D341Med (cell line): ENCODE measurements around the gene TTC3.
A peak's percentile ranks its signal among the peaks of the same experiment; 100 is the strongest.
"Not testable (repeated sequence)": the region's sequence is repeated elsewhere in the genome, so short reads cannot be mapped to it uniquely, and the experiment has no call there.

Experiments
- DNase-seq: peaks from one replicate; pipeline ENCODE4 v3.0.0; 2012; ENCODE audit warnings: low spot score

Gene TTC3

GRCh38 chr21:37093977-37094376, 20.9 kb downstream of the TTC3 start:
- no peak for DNase-seq

DNA sequence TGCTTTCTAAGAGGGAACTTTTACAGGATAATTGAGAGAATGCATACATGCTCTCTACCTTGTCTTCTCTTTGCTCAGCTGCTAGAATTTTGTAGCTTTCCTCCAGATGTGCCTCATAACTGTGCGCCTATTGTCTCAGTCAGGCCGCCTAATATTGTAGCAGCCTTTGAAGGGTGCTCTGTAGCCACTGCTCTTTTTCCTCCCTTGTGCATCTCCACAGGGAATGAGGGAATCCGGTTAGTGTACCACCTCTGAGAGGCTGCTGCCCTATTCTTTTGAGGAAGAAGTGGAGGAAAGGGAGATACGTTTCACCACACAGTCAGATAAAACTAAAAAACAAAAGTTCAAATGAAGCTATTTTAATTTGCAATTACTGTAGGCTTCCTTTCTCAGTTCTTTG, 22.8 kb downstream of the TTC3 start:
- no peak for DNase-seq

GRCh38 chr21:37098751-37099150, 25.7 kb downstream of the TTC3 start:
- DNase-seq: no peak

DNA sequence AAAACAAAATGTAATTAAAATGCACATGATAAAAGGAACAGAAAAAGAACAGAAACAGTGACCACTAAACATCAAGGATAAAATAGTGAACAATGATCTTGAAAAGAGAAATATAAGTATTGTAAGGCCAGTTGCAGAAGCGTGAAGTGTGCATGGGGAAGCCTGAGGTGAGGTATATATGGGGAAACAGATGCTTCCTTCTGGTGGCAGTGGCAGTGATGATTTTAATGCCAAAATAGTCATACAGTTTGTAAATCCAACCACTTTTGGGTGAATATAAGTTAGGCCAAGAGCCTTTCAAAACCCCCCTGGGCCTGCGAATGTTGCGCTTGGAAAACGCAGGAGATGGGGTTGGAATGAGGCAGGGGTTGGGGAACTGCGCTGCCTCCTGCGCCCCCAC, 27.3 kb downstream of the TTC3 start:
- no peak for DNase-seq

- DNase-seq: no peak
Measured at GRCh38 chr21:37101384-37101783, 28.3 kb downstream of the TTC3 start.

- not testable (repeated sequence) for DNase-seq
Measured at GRCh38 chr21:37102746-37103145, 29.7 kb downstream of the TTC3 start.

GRCh38 chr21:37106998-37107397, 33.9 kb downstream of the TTC3 start:
- DNase-seq: no peak

GRCh38 chr21:37111029-37111428, 38.0 kb downstream of the TTC3 start:
- DNase-seq: not testable (repeated sequence)

- not testable (repeated sequence) for DNase-seq
Measured at GRCh38 chr21:37114301-37114700, 41.2 kb downstream of the TTC3 start.

- DNase-seq: not testable (repeated sequence)
Measured at GRCh38 chr21:37116459-37116858, 43.4 kb downstream of the TTC3 start.

GRCh38 chr21:37117204-37117603, 44.1 kb downstream of the TTC3 start:
- no peak for DNase-seq

DNA sequence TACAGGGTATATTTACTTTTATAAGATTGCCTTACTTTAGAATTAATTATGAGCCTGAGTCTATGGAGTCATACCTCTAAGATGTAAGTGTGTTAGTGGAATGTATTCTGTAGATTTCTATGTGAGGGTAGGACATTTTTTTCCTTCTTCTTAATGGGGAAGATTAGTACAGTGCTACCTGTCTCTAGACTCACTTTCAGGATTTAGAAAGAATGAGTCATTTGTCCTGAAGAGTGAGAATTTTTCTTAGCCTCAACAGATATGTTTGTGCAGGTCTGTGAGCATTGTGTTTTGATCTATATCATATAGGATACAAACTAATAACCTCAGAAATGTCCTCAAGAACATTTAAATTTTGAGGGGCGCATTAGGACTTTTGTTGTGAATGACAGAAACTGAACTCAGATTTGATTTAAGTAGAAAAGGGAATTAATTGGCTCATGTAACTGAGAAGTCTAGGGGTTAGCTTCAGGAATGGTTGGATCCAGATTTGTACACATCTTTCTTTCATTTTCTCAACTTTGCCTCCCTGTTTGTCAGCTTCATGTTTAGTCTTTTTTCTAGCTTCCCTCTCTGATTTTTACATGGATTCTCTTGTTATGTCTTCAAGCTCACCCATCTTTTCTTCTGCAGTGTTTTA, 45.3 kb downstream of the TTC3 start:
- no peak for DNase-seq

GRCh38 chr21:37119421-37120218, 46.6 kb downstream of the TTC3 start:
- DNase-seq: peak; percentile 63

GRCh38 chr21:37128076-37128475, 55.0 kb downstream of the TTC3 start:
- no peak for DNase-seq

DNA sequence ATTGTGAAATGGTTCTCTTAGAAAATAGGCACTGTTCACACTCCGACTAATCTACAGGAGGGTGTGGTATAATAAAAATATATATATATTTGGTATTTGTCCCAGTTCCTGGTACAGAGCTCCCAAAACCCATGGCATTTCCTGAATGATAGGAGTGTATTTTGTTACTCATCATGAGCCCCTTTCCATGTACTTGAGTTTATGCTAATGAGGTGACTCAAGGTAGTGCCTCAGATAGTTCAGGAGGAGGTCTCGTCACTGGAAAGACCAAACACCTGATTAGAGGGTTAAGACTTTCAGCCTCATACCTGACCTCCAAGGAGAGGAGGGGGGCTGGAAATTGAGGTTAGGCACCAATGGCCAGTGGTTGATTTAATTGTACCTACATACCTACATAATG, 57.9 kb downstream of the TTC3 start:
- DNase-seq: no peak

DNA sequence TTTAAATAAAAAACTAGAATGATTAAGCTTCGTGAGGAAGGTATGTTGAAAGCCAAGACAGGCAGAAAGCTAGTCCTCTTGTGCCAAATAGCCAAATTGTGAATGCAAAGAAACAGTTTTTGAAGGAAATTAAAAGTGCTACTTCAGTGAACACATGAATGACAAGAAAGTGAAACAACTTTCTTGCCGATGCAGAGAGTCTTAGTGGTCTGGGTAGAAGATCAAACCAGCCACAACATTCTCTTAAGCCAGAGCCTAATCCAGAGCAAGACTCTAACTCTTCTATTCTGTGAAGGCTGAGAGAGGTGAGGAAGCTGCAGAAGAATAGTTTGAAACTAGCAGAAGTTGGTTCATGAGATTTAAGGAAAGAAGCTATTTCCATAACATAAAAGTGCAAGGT, 63.2 kb downstream of the TTC3 start:
- DNase-seq: no peak

DNA sequence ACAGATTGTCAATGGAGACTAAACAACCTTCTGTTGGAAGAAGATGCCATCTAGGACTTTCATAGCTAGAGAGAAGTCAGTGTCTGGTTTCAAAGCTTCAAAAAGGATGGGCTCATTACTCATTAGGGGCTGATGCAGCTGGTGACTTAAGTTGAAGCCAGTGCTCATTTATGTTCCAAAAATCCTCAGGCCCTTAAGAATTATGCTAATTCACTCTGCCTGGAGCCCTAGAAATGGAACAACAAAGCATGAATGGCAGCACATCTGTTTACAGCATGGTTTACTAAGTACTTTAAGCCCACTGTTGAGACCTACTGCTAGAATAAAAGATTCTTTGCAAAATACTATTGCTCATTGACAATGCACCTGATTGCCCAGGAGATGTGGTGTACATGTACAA, 63.7 kb downstream of the TTC3 start:
- DNase-seq: no peak

DNA sequence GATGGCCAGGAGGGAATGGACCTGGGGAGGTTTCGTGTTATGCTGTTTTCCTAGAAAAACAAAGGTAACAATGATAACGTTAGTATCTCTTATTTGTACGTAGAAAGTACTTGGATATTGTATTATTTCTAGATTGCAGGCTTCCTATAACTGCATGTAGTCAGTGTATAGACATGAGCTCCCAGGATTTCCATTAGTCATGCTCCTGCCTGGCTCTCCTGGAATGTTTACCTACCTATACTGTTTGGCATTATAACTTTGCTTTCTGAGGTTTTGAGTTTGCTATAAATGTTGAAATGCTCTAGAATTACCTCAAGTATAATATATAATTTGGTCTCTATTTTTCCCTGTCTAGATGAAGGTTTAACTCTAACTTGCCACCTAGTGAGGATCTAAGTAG, 66.1 kb downstream of the TTC3 start:
- DNase-seq: no peak

GRCh38 chr21:37139902-37140301, 66.8 kb downstream of the TTC3 start:
- peak; percentile 41 for DNase-seq

DNA sequence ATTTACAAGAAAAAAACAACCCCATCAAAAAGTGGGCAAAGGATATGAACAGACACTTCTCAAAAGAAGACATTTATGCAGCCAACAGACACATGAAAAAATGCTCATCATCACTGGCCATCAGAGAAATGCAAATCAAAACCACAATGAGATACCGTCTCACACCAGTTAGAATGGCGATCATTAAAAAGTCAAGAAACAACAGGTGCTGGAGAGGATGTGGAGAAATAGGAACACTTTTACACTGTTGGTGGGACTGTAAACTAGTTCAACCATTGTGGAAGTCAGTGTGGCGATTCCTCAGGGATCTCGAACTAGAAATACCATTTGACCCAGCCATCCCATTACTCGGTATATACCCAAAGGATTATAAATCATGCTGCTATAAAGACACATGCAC, 70.3 kb downstream of the TTC3 start:
- DNase-seq: not testable (repeated sequence)

DNA sequence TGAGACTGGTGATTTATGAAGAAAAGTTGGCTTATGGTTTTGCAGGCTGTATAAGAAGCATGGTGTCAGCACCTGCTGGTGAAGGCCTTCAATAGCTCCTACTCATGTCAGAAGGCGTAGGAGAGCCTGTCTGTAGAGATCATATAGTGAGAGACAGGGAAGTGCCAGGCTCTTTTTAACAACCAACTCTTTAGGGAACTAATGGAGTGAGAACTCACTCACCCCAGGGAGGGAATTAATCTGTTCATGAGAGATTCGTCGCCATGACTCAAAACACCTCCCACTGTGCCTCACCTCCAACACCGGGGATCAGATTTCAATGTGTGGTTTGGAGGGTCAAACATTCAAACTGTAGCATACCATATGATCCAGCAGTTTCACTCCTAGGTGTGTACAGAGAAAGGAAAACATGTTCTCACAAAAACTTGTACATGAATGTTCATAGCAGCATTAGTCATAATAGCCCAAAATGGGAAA, 72.6 kb downstream of the TTC3 start:
- DNase-seq: no peak

DNA sequence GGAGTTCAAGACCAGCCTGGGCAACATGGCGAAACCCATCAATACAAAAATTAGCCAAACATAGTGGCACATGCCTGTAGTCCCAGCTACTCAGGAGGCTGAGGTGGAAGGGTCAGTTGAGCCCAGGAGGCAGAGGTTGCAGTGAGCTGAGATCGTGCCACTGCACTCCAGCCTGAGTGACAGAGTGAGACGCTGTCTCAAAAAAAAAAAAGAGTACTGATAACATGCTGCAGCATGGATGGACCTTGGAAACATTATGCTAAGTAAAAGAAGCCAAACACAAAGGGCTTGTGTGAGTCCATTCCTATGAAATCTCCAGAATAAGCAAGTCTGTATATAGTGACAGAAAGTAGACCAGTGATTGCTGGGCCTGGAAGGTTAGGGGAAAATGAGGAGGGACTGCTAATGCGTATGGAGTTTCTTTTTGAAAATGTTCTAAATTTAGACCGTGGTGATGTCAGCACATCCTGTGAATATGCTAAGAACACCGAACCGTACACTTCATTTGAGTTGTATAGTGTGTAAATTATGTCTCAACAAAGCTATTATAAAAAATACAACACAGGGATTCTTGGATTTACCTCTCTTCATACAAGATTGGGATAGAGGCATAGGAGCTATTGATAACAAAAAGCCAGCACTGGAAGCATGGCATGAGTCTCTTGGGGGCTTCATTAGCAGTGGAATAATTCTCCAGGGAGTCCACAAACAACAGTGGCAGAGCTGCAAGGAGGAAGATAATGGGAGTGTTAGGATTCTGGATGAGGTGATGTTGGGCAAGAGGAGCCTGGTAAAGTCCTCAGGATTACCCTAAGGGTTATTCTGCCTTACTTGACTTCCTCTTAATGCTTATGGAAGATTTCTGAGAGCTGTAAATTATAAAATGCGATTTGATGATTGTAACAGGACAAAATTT, 73.5 kb downstream of the TTC3 start:
- DNase-seq: peak; percentile 61

GRCh38 chr21:37149411-37149810, 76.4 kb downstream of the TTC3 start:
- no peak for DNase-seq
